Measurements from ENCODE around the gene TNFRSF19. TPM values are rescaled to one million over a fixed set of nuclear protein-coding genes. Genes with fewer than 3 reads are reported as not detected.

Gene TNFRSF19
- total and polyA plus RNA-seq, 10 of the 15 experiments (the other 5 are each of a cell fraction or from before 2014, with no cell fraction given) = 16.4 to 46.2 (median 35.4) TPM

DNA sequence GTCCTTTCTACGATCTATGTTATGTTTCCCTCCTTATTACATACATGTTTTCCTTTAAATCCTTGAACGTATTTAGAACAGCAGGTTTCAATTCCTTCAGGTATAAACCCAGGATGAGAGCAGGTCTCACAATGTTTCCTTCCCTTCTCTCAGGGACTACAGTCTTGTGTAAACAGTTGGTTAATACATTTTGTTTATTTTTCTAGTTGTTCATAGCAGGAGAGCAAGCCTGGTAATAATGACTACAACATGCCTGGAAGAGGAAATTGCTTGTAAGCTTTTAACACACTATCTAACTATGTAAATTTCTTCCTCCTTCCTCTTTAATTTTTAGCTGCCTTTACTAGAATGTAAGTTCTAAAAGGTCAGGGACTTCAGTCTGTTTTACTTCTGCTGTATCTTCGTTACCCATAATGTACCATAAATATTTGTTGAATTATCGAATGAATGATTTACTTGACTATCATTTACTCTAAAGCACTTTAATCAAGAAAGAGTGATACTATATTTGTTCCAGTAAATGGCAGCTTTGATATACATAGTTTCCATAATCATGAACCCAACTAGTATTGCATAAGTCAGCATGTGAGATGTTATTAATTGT lies 28.9 kb upstream of the TNFRSF19 start:
- no peaks in the 10 kb centered on the region for H4K20me1 ChIP-seq (ENCODE audit: control insufficient read depth, insufficient read depth)
- H3K4me2 ChIP-seq (ENCODE audit: control insufficient read depth, insufficient read depth) = no peak overlapping the region
- no peak for ATAC-seq
- H2AFZ ChIP-seq (ENCODE audit: control insufficient read depth, low read depth, low read length) = no peak overlapping the region; the same call in 1 of the 2 replicates
- H3K4me1 ChIP-seq (ENCODE audit: control insufficient read depth, insufficient read depth, low read length) = no peaks in the 10 kb centered on the region
- no peak overlapping the region for H3K4me3 ChIP-seq
- no peaks in the 10 kb centered on the region for H3K27me3 ChIP-seq (replicated peaks in 1 of 2; ENCODE audit: control insufficient read depth in 2 of 2, insufficient read depth in 2 of 2, low read length in 1 of 2)
- H3K79me2 ChIP-seq (ENCODE audit: control insufficient read depth, insufficient read depth, low read length) = no peaks in the 10 kb centered on the region
- WGBS (ENCODE audit: insufficient coverage, insufficient replicate concordance, low lambda C conversion rate, missing lambda C conversion rate) = 39% methylated on average over 4 of the region's 4 CpGs
- ChIA-PET SMC1A (ENCODE audit: uncharacterized antibody, unreplicated experiment) (no interaction called here), POLR2A (no interaction called here), CTCF (interaction anchor here (0.6 kb wide), 1 partner anchor 555 kb away, joined by 3 read pairs; no protein-coding TSS in a partner anchor), RAD21 (ENCODE audit: unreplicated experiment) (no interaction called here)
- no peaks in the 10 kb centered on the region; the same call in 2 of the 3 replicates for H3K9me3 ChIP-seq (replicated peaks; ENCODE audit: control insufficient read depth, insufficient read depth, low read length)
- intact Hi-C loops (cut with micrococcal nuclease; ENCODE audit: unreplicated experiment) (no loop called here), in situ Hi-C loops (cut with MboI) (no loop called here)
- no peaks in the 10 kb centered on the region for H3K36me3 ChIP-seq (ENCODE audit: control insufficient read depth in 2 of 2, insufficient read depth in 2 of 2, low read length in 1 of 2)
- FAIRE-seq = peak; percentile 31
- no peak overlapping the region for H3K9ac ChIP-seq (ENCODE audit: control insufficient read depth, insufficient read depth, low read length)
- TF ChIP-seq EZH2 (IDR thresholded peaks at IDR 0.05; ENCODE audit: borderline replicate concordance, control insufficient read depth, low read depth, low read length) (no peak), E2F4 (IDR thresholded peaks at IDR 0.05; ENCODE audit: low read depth, low read length) (no peak), NR2C2 (IDR thresholded peaks at IDR 0.05; ENCODE audit: borderline replicate concordance, control insufficient read depth, insufficient read length, low read depth) (no peak), MXI1 (IDR thresholded peaks at IDR 0.05; ENCODE audit: low read depth, low read length) (no peak)
- TF ChIP-seq, protein P1, sequence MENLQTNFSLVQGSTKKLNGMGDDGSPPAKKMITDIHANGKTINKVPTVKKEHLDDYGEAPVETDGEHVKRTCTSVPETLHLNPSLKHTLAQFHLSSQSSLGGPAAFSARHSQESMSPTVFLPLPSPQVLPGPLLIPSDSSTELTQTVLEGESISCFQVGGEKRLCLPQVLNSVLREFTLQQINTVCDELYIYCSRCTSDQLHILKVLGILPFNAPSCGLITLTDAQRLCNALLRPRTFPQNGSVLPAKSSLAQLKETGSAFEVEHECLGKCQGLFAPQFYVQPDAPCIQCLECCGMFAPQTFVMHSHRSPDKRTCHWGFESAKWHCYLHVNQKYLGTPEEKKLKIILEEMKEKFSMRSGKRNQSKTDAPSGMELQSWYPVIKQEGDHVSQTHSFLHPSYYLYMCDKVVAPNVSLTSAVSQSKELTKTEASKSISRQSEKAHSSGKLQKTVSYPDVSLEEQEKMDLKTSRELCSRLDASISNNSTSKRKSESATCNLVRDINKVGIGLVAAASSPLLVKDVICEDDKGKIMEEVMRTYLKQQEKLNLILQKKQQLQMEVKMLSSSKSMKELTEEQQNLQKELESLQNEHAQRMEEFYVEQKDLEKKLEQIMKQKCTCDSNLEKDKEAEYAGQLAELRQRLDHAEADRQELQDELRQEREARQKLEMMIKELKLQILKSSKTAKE (IDR thresholded peaks at IDR 0.05; ENCODE audit: low read depth, poor library complexity, severe bottlenecking) = no peak
- H3K27ac ChIP-seq (ENCODE audit: control insufficient read depth, insufficient read depth) = no peak overlapping the region
- no peak for DNase-seq (ENCODE audit: low read depth, low spot score)
- no TSS peak for BruUV-seq (replicated peaks)

Data from GM12878 (cell line).